ENCODE results near the gene C1orf232.

C1orf232 gene

GRCh38 chr1:26158271-26158907 is 10.4 kb downstream of the C1orf232 start:
- TF ChIP-seq, protein P1, sequence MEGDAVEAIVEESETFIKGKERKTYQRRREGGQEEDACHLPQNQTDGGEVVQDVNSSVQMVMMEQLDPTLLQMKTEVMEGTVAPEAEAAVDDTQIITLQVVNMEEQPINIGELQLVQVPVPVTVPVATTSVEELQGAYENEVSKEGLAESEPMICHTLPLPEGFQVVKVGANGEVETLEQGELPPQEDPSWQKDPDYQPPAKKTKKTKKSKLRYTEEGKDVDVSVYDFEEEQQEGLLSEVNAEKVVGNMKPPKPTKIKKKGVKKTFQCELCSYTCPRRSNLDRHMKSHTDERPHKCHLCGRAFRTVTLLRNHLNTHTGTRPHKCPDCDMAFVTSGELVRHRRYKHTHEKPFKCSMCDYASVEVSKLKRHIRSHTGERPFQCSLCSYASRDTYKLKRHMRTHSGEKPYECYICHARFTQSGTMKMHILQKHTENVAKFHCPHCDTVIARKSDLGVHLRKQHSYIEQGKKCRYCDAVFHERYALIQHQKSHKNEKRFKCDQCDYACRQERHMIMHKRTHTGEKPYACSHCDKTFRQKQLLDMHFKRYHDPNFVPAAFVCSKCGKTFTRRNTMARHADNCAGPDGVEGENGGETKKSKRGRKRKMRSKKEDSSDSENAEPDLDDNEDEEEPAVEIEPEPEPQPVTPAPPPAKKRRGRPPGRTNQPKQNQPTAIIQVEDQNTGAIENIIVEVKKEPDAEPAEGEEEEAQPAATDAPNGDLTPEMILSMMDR (IDR thresholded peaks at IDR 0.05; ENCODE audit: borderline replicate concordance, control extremely low read depth, extremely low read depth, insufficient read depth, missing control alignments) = no peak
- no peak for DNase-seq (ENCODE audit: low spot score)
- in situ Hi-C loops (cut with MboI; ENCODE audit: low sequenced_read_pairs, unreplicated experiment) = no loop called here

- in situ Hi-C loops (cut with MboI; ENCODE audit: low sequenced_read_pairs, unreplicated experiment) = no loop called here
- no peak for DNase-seq (ENCODE audit: low spot score)
- TF ChIP-seq, protein P1 (IDR thresholded peaks at IDR 0.05; ENCODE audit: borderline replicate concordance, control extremely low read depth, extremely low read depth, insufficient read depth, missing control alignments) = no peak
Observed at GRCh38 chr1:26156285-26157038, 12.3 kb downstream of the C1orf232 start.

- TF ChIP-seq, protein P1 (IDR thresholded peaks at IDR 0.05; ENCODE audit: borderline replicate concordance, control extremely low read depth, extremely low read depth, insufficient read depth, missing control alignments) = no peak
- in situ Hi-C loops (cut with MboI; ENCODE audit: low sequenced_read_pairs, unreplicated experiment) = no loop called here
- no peak for DNase-seq (ENCODE audit: low spot score)
Observed at GRCh38 chr1:26155370-26156284, 13.1 kb downstream of the C1orf232 start.

GRCh38 chr1:26154750-26155149 is 14.0 kb downstream of the C1orf232 start:
- DNase-seq (ENCODE audit: low spot score) = no peak
- in situ Hi-C loops (cut with MboI; ENCODE audit: low sequenced_read_pairs, unreplicated experiment) = no loop called here
- TF ChIP-seq, protein P1 (IDR thresholded peaks at IDR 0.05; ENCODE audit: borderline replicate concordance, control extremely low read depth, extremely low read depth, insufficient read depth, missing control alignments) = no peak

DNA sequence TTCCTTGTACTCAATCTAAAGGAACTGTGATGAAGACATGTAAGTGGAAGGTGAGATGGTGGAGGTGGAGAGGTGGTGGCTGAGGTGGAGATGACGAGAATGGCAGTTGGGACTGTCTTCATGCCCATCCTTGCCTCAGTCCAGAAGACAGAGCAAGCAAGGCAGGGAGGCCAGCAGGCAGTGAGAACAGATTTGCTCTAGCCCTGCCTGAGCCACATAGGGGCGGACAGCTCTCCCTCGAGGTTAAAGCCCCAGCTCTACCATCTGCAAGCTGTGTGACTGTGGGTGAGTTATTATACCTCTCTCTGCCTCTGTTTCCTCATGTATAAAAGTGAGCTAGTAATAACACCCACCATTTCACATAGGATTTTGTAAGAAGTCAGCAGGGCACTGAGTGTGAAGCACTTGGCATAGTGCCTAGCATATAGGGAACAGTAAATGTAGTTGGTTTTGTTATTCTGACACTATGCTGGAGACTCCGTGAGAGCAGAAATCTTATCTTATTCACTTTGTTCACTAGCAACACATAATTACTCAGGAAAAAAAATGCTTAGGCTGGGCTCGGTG is 14.7 kb downstream of the C1orf232 start:
- no peak for DNase-seq (ENCODE audit: low spot score)
- in situ Hi-C loops (cut with MboI; ENCODE audit: low sequenced_read_pairs, unreplicated experiment) = no loop called here
- TF ChIP-seq, protein P1 (IDR thresholded peaks at IDR 0.05; ENCODE audit: borderline replicate concordance, control extremely low read depth, extremely low read depth, insufficient read depth, missing control alignments) = no peak

DNA sequence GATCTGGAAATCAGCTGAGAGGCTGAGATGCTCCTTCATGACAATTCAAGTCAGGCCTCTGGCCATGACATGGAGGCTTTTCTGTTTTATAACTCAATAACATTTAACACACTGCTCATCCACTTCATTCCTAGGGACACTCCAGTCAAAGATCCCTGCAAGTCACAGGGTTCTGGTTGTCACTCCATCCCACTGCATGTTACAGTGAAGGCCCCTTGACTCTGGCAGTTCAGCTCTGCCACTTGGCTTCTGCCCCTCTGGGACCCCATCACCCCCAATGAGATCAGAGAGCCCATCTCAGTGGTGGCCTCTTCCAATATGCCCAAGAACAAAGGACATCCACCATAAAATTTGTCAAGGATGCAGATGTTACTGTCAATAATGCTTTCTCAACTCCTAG is 19.9 kb downstream of the C1orf232 start:
- in situ Hi-C loops (cut with MboI; ENCODE audit: low sequenced_read_pairs, unreplicated experiment) = loop anchor here (5.0 kb wide), 1 partner anchor 42 kb away; no protein-coding TSS in a partner anchor
- no peak for DNase-seq (ENCODE audit: low spot score)
- TF ChIP-seq, protein P1 (IDR thresholded peaks at IDR 0.05; ENCODE audit: borderline replicate concordance, control extremely low read depth, extremely low read depth, insufficient read depth, missing control alignments) = no peak
